ENCODE data around the gene DMAC1. TPM values are rescaled to one million over a fixed set of nuclear protein-coding genes. Genes with fewer than 3 reads are reported as not detected.

The DMAC1 gene
- total RNA-seq, 1 donor from 2014 or later: 73.8 TPM

- no peak for TF ChIP-seq CTCF (IDR thresholded peaks at IDR 0.05; ENCODE audit: unreplicated experiment)
- H3K27me3 Mint-ChIP-seq: no peaks in the 10 kb centered on the region
- no peak overlapping the region for H3K4me3 Mint-ChIP-seq (ENCODE audit: low read depth)
- H3K27ac Mint-ChIP-seq: no peak overlapping the region
- H3K4me1 Mint-ChIP-seq (ENCODE audit: low read depth): no peaks in the 10 kb centered on the region
- no peaks in the 10 kb centered on the region for H3K36me3 Mint-ChIP-seq (ENCODE audit: insufficient read depth)
- H3K9me3 Mint-ChIP-seq (ENCODE audit: low read depth): peaks cover 4% of the 10 kb centered on the region
- no peak for DNase-seq (ENCODE audit: low spot score, unreplicated experiment)
Measured at GRCh38 chr9:7760014-7760415, 39.6 kb downstream of the DMAC1 start.

- Mint-ChIP-seq H3K27me3 (no peaks in the 10 kb centered on the region), H3K4me3 (ENCODE audit: low read depth) (no peak overlapping the region), H3K4me1 (ENCODE audit: low read depth) (no peaks in the 10 kb centered on the region), H3K27ac (no peak overlapping the region), H3K9me3 (ENCODE audit: low read depth) (no peaks in the 10 kb centered on the region), H3K36me3 (ENCODE audit: insufficient read depth) (no peaks in the 10 kb centered on the region)
- TF ChIP-seq CTCF (IDR thresholded peaks at IDR 0.05; ENCODE audit: unreplicated experiment): no peak
- DNase-seq (ENCODE audit: low spot score, unreplicated experiment): no peak
Measured at GRCh38 chr9:7756088-7756487, 43.5 kb downstream of the DMAC1 start.

GRCh38 chr9:7752481-7752880 is 47.1 kb downstream of the DMAC1 start:
- TF ChIP-seq CTCF (IDR thresholded peaks at IDR 0.05; ENCODE audit: unreplicated experiment): no peak
- H3K27ac Mint-ChIP-seq: no peak overlapping the region
- no peak overlapping the region for H3K4me3 Mint-ChIP-seq (ENCODE audit: low read depth)
- H3K4me1 Mint-ChIP-seq (ENCODE audit: low read depth): no peaks in the 10 kb centered on the region
- DNase-seq (ENCODE audit: low spot score, unreplicated experiment): no peak
- peaks cover 1% of the 10 kb centered on the region for H3K36me3 Mint-ChIP-seq (ENCODE audit: insufficient read depth)
- peaks cover 6% of the 10 kb centered on the region for H3K9me3 Mint-ChIP-seq (ENCODE audit: low read depth)
- peaks cover 12% of the 10 kb centered on the region for H3K27me3 Mint-ChIP-seq

All from progenitor cell of endocrine pancreas (in vitro differentiated cells).